SK-N-SH treated with all-trans-retinoic acid at 6 μM for 48 hours (cell line): ENCODE results near the gene PRR33.

Experiments used
- ATAC-seq: fragments of 200-7000 bp; cut with Tn5 transposase; 3 replicates; pipeline ENCODE4 v1.9.1; 2020; ENCODE audit warnings: mild to moderate bottlenecking, moderate library complexity
- ARNTL ChIP-seq: fragments of 450-650 bp; formaldehyde crosslinking; IDR thresholded peaks from 2 replicates; pipeline ENCODE4 v1.5.0; 2020; ENCODE audit warnings: low read depth, mild to moderate bottlenecking, moderate library complexity, borderline replicate concordance
- BACH2 ChIP-seq: fragments of 250-450 bp; sonication (Bioruptor Pico); IDR thresholded peaks from 2 replicates; pipeline ENCODE4 v1.9.0; 2021; ENCODE audit warnings: mild to moderate bottlenecking, borderline replicate concordance
- CSDC2 ChIP-seq: fragments of 250-450 bp; sonication (Bioruptor Pico); IDR thresholded peaks from 2 replicates; pipeline ENCODE4 v1.5.0; 2020; ENCODE audit warnings: mild to moderate bottlenecking, moderate library complexity
- ESRRG ChIP-seq: fragments of 250-450 bp; sonication (Bioruptor Pico); IDR thresholded peaks from 2 replicates; pipeline ENCODE4 v1.6.1; 2021; ENCODE audit warnings: mild to moderate bottlenecking
- GLIS3 ChIP-seq: fragments of 250-450 bp; sonication (Bioruptor Pico); IDR thresholded peaks from 2 replicates; pipeline ENCODE4 v1.5.0; 2020; ENCODE audit warnings: mild to moderate bottlenecking, moderate library complexity
- ISL1 ChIP-seq: fragments of 250-450 bp; sonication (Bioruptor Pico); IDR thresholded peaks from 2 replicates; pipeline ENCODE4 v2.1.2; 2022; ENCODE audit warnings: mild to moderate bottlenecking, moderate library complexity
- OSR1 ChIP-seq: fragments of 250-450 bp; sonication (Bioruptor Pico); IDR thresholded peaks from 2 replicates; pipeline ENCODE4 v1.8.0; 2022; ENCODE audit warnings: moderate library complexity, mild to moderate bottlenecking, inconsistent platforms
- PPARA ChIP-seq: fragments of 250-450 bp; sonication (Bioruptor Pico); IDR thresholded peaks from 2 replicates; pipeline ENCODE4 v1.5.0; 2020; ENCODE audit warnings: mild to moderate bottlenecking, borderline replicate concordance
- SNAI2 ChIP-seq: fragments of 250-450 bp; sonication (Bioruptor Pico); IDR thresholded peaks from 2 replicates; pipeline ENCODE4 v1.5.0; 2020; ENCODE audit warnings: mild to moderate bottlenecking, moderate library complexity
- TCF4 ChIP-seq: fragments of 250-450 bp; sonication (Bioruptor Pico); IDR thresholded peaks from 2 replicates; pipeline ENCODE4 v1.8.0; 2021; ENCODE audit warnings: mild to moderate bottlenecking, moderate library complexity, borderline replicate concordance
- TOX ChIP-seq: fragments of 250-450 bp; sonication (Bioruptor Pico); IDR thresholded peaks from 2 replicates; pipeline ENCODE4 v1.8.0; 2021; ENCODE audit warnings: mild to moderate bottlenecking, moderate library complexity, borderline replicate concordance
- ZC3H10 ChIP-seq: fragments of 250-450 bp; sonication (Bioruptor Pico); IDR thresholded peaks from 2 replicates; pipeline ENCODE4 v1.5.1; 2021; ENCODE audit warnings: mild to moderate bottlenecking, moderate library complexity
- ZFP3 ChIP-seq: fragments of 250-450 bp; sonication (Bioruptor Pico); IDR thresholded peaks from 2 replicates; pipeline ENCODE4 v1.5.0; 2020; ENCODE audit warnings: mild to moderate bottlenecking, moderate library complexity
- ZFP30 ChIP-seq: fragments of 450-650 bp; formaldehyde crosslinking; IDR thresholded peaks from 2 replicates; pipeline ENCODE4 v1.5.0; 2022; ENCODE audit warnings: mild to moderate bottlenecking, moderate library complexity
- ZNF565 ChIP-seq: fragments of 450-650 bp; formaldehyde crosslinking; conservative IDR thresholded peaks from 2 replicates; pipeline ENCODE4 v1.5.0; 2020; ENCODE audit warnings: low read depth, mild to moderate bottlenecking, moderate library complexity
- ZNF70 ChIP-seq: fragments of 450-650 bp; formaldehyde crosslinking; IDR thresholded peaks from 2 replicates; pipeline ENCODE4 v1.5.0; 2020; ENCODE audit warnings: mild to moderate bottlenecking, moderate library complexity
- ZNF8 ChIP-seq: fragments of 450-650 bp; formaldehyde crosslinking; IDR thresholded peaks from 2 replicates; pipeline ENCODE4 v1.5.0; 2020; ENCODE audit warnings: mild to moderate bottlenecking, moderate library complexity
- TF ChIP-seq, protein P1 (sequence below): fragments of 250-450 bp; sonication (Bioruptor Pico); IDR thresholded peaks from 2 replicates; pipeline ENCODE4 v1.8.0; 2021; ENCODE audit warnings: low read depth, mild to moderate bottlenecking, moderate library complexity, borderline replicate concordance
- TF ChIP-seq, protein P2 (sequence below): fragments of 250-450 bp; sonication (Bioruptor Pico); IDR thresholded peaks from 2 replicates; pipeline ENCODE4 v1.5.0; 2020; ENCODE audit warnings: mild to moderate bottlenecking, moderate library complexity
- TF ChIP-seq, protein P3 (sequence below): fragments of 250-450 bp; sonication (Bioruptor Pico); IDR thresholded peaks from 2 replicates; pipeline ENCODE4 v1.5.1; 2020; ENCODE audit warnings: low read depth, mild to moderate bottlenecking, moderate library complexity
- TF ChIP-seq, protein P4 (sequence below): fragments of 250-450 bp; sonication (Bioruptor Pico); IDR thresholded peaks from 2 replicates; pipeline ENCODE4 v1.8.0; 2020; ENCODE audit warnings: mild to moderate bottlenecking, moderate library complexity, borderline replicate concordance

Gene PRR33

DNA sequence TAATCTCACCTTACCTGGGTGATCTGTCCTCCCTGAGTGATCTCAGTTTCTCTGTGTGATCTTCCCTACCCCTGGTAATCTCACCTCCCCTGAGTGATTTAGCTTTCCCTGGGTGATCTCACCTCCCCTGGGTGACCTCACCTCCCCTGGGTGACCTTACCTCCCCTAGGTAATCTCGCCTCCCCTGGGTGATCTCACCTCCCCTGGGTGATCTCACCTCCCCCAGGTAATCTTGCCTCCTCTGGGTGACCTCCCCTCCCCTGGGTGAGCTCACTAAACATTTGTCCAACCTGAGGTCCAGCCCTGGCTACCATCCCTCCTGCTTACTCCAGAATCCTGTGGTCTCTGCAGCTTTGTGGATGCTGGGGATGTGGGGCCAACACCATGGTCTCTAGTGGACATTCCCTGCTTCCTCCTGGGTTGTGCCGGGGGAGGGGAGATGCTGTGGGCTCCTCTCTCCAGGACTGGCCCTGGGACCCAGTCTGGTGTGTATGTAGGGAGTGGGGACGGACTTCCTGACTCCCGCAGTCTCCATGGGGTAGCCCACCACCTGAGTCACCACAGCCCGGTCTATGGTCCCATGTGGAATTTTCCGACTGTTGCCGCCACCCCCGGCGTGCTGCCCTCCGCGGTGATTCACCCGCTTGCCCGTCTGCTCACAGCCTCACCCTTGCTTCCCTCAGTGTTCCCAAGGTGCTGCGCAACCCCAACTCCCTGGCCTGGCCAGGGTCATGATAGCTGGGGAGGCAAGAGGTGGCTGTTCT lies 28.9 kb downstream of the PRR33 start:
- TF ChIP-seq ZFP30 (CRISPR knock-in tag) (no peak), ARNTL (no peak), ZFP3 (no peak)
- TF ChIP-seq, protein P1, sequence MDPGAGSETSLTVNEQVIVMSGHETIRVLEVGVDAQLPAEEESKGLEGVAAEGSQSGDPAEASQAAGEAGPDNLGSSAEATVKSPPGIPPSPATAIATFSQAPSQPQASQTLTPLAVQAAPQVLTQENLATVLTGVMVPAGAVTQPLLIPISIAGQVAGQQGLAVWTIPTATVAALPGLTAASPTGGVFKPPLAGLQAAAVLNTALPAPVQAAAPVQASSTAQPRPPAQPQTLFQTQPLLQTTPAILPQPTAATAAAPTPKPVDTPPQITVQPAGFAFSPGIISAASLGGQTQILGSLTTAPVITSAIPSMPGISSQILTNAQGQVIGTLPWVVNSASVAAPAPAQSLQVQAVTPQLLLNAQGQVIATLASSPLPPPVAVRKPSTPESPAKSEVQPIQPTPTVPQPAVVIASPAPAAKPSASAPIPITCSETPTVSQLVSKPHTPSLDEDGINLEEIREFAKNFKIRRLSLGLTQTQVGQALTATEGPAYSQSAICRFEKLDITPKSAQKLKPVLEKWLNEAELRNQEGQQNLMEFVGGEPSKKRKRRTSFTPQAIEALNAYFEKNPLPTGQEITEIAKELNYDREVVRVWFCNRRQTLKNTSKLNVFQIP (CRISPR knock-in tag): no peak
- TF ChIP-seq, protein P2, sequence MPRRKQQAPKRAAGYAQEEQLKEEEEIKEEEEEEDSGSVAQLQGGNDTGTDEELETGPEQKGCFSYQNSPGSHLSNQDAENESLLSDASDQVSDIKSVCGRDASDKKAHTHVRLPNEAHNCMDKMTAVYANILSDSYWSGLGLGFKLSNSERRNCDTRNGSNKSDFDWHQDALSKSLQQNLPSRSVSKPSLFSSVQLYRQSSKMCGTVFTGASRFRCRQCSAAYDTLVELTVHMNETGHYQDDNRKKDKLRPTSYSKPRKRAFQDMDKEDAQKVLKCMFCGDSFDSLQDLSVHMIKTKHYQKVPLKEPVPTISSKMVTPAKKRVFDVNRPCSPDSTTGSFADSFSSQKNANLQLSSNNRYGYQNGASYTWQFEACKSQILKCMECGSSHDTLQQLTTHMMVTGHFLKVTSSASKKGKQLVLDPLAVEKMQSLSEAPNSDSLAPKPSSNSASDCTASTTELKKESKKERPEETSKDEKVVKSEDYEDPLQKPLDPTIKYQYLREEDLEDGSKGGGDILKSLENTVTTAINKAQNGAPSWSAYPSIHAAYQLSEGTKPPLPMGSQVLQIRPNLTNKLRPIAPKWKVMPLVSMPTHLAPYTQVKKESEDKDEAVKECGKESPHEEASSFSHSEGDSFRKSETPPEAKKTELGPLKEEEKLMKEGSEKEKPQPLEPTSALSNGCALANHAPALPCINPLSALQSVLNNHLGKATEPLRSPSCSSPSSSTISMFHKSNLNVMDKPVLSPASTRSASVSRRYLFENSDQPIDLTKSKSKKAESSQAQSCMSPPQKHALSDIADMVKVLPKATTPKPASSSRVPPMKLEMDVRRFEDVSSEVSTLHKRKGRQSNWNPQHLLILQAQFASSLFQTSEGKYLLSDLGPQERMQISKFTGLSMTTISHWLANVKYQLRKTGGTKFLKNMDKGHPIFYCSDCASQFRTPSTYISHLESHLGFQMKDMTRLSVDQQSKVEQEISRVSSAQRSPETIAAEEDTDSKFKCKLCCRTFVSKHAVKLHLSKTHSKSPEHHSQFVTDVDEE (CRISPR knock-in tag): no peak
- TF ChIP-seq, all 23 proteins: peak for 0
- no peak for ATAC-seq

DNA sequence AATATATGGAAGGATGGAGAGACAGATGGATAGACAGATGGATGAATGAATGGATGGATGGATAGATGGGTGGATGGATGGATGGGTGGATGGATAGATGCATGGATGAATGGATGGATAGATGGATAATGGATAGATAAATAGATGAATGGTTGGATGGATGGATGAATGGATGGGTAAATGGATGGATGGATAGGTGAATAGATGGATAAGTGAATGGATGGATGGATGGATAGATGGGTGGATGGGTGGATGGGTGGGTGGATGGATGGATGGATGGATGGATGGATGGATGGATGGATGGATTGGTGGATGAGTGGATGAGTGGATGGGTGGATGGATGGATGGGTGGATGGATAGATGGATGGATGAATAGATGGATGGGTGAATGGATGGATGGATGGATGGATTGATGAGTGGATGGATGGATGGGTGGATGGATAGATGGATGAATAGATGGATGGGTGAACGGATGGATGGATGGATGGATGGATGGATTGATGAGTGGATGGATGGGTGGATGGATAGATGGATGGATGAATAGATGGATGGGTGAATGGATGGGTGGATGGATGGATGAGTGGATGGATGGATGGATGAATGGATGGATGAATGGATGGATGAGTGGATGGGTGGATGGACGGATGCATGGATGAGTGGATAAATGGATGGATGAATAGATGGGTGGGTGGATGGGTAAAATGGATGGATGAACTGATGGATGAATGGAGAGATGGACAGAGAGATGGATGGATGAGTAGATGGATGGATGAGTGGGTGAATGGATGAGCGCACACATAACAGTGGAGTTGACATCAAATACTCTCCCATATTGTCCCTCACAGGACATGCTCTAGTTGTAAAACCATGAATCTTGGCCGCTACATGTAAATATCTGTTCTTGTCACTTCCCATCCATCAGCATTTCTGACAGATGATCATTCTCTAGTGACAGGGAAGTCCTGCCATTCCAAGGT lies 30.0 kb downstream of the PRR33 start:
- ATAC-seq: no peak
- no peak for TF ChIP-seq BACH2 (CRISPR knock-in tag)
- no peak for TF ChIP-seq ARNTL
- TF ChIP-seq, protein P3, sequence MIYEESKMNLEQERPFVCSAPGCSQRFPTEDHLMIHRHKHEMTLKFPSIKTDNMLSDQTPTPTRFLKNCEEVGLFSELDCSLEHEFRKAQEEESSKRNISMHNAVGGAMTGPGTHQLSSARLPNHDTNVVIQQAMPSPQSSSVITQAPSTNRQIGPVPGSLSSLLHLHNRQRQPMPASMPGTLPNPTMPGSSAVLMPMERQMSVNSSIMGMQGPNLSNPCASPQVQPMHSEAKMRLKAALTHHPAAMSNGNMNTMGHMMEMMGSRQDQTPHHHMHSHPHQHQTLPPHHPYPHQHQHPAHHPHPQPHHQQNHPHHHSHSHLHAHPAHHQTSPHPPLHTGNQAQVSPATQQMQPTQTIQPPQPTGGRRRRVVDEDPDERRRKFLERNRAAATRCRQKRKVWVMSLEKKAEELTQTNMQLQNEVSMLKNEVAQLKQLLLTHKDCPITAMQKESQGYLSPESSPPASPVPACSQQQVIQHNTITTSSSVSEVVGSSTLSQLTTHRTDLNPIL (CRISPR knock-in tag): no peak
- TF ChIP-seq GLIS3 (CRISPR knock-in tag): no peak
- TF ChIP-seq ZC3H10 (CRISPR knock-in tag): no peak
- no peak for TF ChIP-seq OSR1
- TF ChIP-seq ZNF565 (CRISPR knock-in tag): no peak
- TF ChIP-seq TCF4 (CRISPR knock-in tag): no peak
- no peak for TF ChIP-seq TOX
- no peak for TF ChIP-seq ESRRG (CRISPR knock-in tag)
- TF ChIP-seq ZFP3: no peak
- TF ChIP-seq, protein P4, sequence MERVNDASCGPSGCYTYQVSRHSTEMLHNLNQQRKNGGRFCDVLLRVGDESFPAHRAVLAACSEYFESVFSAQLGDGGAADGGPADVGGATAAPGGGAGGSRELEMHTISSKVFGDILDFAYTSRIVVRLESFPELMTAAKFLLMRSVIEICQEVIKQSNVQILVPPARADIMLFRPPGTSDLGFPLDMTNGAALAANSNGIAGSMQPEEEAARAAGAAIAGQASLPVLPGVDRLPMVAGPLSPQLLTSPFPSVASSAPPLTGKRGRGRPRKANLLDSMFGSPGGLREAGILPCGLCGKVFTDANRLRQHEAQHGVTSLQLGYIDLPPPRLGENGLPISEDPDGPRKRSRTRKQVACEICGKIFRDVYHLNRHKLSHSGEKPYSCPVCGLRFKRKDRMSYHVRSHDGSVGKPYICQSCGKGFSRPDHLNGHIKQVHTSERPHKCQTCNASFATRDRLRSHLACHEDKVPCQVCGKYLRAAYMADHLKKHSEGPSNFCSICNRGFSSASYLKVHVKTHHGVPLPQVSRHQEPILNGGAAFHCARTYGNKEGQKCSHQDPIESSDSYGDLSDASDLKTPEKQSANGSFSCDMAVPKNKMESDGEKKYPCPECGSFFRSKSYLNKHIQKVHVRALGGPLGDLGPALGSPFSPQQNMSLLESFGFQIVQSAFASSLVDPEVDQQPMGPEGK: no peak
- no peak for TF ChIP-seq ZNF8 (CRISPR knock-in tag)
- TF ChIP-seq CSDC2 (CRISPR knock-in tag): no peak
- TF ChIP-seq ISL1: no peak
- no peak for TF ChIP-seq SNAI2
- TF ChIP-seq, protein P1 (CRISPR knock-in tag): no peak
- TF ChIP-seq PPARA: no peak
- TF ChIP-seq, protein P2 (CRISPR knock-in tag): no peak
- no peak for TF ChIP-seq ZNF70
